GM04504 (cell line): ENCODE data around the gene OTUB1.

Source experiments
- DNase-seq: peaks from one replicate; pipeline ENCODE4 v3.0.0-alpha.2; 2012; ENCODE audit warnings: low read depth

The OTUB1 gene

DNA sequence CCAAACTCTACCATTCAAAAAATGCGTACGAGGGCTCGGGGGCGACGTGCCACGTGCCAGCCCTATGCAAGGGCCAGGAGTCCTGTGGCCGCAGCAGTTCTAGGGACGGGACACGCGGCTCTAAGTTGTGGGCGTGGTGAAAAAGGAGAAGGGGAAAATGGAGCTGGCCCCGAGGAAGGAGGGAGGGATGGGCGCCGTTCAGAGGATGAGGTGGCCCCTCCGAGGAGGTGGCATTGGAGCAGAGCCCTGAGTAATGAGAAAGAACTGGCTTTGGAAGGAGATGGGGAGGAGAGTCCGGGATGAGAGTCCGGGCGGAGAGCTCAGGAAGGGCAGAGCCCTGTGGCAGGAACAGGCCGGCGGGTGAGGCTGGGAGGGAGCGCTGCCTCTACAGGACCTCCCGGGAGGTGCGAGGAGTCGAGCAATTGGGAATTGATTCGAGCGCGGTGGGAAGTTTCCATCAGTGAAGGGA, 21.0 kb downstream of the OTUB1 start:
- no peak for DNase-seq

DNA sequence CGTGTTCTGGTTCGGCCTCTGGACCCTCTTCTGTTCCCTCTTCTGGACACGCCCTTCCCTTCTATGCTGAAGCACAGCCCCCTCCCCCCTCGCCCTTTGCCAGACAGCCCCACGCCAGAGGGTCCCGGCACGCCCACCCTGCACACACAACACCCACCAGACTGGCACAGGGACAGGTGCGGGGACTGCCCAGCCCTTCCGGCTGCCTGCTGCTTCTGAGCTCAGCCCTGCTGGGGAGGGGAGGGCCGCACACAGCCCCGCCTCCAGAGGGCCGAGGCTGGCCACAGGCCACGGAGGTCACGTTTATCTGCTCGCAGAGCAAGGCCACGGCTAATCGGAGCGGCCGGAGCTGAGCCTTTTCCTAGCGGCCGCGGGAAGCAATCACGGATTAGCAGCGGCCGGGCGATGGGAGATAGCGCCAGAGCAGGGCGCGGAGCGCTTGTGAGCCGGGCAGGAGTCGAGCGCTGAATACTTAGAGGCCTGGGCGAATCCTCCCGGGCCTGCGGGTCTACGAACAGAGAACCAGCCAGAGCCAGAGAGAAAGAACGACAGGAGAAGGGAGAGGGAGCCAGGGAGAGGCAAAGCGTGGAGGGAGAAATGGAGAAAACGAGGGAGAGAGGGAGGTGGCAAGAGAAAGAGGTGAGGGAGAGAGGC, 21.5 kb downstream of the OTUB1 start:
- no peak for DNase-seq

DNA sequence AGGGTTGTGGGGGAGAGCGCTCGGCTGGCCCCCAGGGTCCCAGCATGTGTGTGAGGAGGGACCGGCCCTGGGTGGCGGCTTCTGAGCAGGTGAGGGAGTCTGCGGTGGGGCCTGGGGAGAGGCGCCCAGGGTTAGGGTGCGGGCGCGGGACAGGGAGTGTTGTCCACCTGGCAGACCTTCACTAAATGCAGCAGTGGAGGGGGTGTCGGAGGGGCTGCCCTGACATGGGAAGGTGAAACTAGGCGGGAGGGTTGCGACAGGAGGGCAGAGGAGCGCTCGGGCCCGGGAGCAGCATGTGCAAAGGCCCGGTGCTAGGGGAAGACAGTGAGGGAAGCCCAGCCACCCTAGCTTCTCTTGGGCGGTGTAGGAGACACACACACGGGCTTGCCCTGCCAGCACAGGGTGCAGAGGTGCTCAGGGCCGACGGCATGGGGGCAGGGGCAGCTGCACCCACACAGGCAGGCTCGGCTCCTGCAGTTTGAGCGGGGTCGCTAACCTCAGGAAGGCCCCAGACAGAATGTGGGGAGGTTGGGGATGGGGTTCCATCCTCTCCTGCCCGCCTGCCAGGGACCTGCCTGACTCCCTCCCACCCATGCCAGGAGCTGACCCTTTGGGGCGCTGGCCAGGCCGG, 22.2 kb downstream of the OTUB1 start:
- DNase-seq = no peak

DNA sequence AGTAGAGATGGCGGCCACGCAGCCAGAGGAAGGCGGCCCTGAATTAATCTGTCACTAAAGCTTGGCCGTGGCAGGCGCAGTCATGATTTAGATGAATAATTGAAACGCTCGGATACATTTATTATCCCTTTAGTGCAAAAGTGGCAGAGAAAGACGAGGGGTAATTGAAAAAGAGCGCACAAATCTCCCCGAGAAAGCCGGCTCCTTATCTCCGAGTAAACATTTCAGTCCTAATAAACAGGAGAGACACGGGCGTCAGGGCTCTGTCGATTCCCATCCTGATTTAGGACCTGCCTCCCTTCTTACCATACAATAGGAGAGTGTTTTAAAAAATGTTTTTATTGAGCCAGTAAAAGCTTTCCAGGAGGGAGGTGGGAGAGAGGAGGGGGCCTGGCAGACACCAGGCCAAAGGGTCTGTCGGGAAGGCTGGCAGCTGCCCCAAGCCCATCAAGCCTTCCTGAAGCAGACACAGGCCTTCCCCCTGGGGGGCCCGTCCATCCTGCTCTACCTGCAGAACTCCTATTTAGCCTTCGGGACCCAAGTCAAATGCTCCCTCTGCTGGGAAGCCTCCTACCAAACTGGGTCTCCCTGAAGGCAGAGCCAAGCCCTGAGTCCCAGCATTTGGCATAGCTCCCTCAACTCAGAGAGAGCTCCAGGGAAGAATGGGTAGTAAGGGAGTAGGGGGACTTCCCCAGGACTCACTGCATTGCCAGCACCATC, 22.8 kb downstream of the OTUB1 start:
- DNase-seq = no peak

DNA sequence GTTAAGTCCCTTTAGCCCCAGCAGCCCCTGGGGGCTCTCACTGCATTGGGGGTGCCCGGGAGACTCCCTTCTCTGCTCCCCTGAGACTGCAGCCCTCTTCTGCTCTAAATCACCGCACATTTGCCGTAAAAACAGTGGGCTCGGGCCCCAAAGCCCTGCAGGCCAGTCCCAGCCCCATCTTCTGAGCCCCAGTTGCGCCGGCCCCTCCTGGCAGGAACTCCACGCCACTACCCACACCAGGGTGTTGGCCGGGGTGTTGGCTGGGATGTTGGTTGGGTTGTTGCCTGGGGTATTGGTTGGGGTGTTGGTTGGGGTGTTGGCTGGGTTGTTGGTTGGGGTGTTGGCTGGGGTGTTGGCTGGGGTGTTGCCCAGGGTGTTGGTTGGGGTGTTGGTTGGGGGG, 23.5 kb downstream of the OTUB1 start:
- DNase-seq = no peak

DNA sequence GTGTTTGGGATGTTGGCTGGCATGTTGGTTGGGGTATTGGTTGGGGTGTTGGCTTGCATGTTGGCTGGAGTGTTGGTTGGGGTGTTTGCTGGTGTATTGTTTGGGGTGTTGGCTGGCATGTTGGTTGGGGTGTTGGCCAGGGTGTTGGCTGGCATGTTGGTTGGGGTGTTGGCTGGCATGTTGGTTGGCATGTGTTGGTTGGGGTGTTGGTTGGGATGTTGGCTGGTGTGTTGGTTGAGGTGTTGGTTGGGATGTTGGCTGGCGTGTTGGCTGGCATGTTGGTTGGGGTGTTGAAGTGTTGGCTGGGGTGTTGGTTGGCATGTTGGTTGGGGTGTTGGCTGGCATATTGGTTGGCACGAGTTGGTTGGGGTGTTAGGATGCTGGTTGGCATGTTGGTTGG, 24.5 kb downstream of the OTUB1 start:
- no peak for DNase-seq

DNA sequence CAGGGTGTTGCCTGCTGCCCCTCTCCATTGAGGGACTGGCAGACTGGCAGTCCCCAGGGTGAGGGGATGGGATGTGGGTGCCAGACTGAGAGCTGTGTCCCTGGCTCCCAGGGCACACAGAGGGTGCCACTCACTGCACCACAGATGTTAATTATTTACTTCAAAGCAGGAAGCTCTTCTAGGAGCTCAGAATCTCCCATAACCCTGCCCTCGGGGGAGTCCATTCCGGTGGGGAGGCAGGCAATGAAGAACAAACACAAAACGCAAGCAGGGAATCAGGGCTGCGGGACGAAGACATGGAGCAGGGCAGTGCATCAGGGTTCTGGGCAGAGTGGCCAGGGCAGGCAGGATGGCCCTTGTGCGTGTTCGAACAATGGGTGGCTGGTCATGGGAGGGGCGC, 25.1 kb downstream of the OTUB1 start:
- no peak for DNase-seq

DNA sequence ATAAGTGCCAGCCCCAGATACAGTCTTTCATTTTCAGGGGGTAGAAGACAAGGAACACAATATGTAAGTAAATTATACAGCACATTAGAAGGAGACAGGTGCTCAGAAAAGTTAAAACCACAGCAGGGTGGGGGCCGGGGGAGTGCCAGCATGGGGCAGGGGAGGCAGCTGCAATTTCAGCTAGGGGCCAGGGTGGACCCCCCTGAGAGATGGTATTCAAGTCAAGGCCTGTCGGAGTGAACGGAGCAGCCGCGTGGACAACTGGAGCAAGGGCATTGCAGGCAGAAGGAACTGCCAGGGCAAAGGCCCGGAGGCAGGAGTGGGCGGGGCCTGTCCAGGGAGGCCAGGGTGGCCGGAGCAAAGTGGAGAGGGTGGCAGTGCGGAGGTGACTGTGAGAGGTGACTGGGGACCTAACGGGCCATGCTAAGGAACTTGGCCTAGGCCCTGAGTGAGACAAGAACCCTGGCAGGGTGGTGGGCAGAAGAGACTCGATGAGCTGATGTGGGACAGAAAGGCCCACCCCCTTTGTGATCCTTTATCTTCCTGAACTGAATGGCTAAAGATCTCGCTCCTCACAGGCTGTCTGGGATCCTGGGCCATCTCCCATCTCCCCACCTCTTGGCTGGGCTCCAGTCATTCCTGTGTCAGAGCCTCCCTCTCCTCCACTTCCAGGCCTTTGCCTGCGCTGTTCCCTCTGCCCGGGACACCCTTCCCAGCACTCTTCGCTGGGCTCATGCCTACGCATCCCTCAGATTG, 27.1 kb downstream of the OTUB1 start:
- no peak for DNase-seq

DNA sequence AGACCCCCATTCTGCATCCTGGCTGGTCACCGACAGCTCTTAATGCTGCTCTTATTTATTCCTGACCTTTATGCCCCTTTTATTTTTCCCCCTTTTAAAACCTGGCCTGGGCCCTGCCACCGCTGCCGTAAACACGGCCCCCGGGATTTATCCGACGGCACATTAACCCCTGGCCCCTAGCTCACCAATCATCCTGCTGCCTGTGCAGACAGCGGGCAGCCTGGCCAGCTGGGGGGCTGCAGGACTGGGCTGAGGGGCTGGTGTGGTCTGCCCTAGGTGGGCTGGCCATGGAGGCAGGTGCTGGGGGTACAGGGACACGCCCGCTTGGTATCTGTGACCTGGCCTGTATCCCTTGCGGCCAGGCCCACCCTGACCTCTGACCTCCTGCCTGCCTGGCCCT, 28.1 kb downstream of the OTUB1 start:
- DNase-seq = no peak

DNA sequence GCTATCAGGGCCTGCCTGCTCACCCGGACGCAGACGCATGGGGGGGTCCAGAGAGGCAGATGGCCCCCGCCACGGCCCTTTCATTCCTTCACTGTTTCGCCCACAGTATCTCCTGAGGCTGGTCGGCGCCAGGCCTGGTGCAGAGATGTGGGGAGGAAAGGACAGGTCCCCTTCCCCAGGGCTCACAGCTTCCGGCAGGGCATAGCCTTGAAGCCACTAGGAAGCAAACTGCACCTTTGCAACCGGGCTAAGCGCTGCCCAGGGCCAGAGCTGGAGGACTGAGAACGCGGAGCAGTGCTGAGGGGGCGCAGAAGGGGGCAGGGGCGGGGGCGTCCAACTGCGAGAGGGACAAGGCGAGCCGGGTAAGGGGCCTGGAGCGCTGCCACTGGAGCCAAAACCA, 29.3 kb downstream of the OTUB1 start:
- DNase-seq = no peak

DNA sequence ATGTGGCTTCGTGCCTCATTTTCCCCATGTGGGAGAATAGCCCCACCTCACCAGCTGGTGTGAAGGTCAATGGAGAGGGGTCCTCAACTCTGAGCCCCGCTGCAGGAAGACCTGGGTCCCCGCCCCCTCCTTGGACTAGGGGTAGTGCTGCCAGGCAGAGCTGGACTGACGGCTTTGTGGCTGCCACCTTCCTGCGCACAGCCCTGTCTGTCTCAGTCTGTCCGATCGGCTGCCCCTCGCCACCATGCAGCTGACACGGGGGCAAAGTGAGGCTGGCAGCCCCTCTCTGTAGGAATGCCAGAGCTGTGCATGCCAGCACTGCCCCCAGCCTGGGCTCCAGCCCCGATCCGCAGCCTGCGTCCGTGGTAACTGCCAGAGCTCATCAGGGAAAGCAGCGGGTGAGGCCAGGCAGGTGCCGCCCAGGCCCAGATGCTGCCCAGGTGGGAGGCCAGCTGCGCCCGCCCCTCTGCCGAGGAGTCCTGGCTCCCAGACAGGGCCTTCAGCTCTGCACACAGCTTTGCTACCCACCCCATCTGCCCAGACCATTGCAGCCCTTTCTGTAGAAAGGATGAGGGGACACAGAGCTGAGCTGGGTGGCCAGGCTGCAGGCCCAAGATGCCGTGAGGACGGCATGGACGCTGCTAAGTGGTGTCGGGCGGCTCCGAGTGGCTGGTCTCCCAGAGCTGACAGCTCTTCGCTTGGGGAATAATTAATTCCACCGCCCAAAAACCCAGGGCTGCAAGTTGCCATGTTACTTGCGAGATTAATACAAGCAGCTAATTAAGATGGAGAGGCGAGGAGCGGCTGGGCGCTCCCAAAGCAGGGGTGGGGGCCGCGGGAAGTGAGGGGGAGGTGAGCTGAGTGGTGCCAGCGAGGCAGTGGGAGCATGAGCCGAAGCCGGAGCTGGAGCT, 30.0 kb downstream of the OTUB1 start:
- DNase-seq = no peak

DNA sequence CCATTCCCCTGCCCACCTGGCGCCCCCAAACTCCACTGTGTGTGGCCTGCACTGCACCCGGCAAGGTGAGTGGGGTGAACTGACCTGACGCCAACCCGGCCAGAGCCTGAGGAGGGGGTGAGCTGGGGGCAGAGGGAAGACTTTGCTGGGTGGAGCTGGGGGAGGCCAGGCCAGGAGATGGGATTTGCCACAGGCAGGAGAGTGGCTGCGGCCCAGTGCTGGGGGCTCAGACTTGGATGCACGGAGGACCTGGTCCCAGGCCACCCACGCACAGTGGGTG, 31.6 kb downstream of the OTUB1 start:
- no peak for DNase-seq

DNA sequence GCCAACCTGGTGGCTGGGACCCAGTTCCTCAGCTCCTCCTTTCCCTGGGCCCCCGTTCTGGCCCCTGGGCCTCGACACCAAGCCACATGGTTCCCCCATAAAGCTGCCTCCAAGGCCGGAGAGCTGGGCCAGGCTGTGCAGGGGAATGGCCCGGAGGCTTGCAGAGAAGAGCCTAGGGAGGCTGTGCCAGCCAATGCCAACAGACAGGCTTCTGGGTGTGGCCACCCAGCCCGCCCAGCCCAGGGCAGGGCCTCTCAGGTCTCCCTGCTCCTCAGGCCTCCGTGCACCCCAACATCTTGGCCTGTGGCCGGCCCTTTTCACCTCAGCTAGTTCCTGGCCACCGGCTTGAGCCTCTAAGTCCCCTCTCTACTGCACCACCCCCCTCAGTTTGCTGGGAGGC, 32.1 kb downstream of the OTUB1 start:
- no peak for DNase-seq

DNA sequence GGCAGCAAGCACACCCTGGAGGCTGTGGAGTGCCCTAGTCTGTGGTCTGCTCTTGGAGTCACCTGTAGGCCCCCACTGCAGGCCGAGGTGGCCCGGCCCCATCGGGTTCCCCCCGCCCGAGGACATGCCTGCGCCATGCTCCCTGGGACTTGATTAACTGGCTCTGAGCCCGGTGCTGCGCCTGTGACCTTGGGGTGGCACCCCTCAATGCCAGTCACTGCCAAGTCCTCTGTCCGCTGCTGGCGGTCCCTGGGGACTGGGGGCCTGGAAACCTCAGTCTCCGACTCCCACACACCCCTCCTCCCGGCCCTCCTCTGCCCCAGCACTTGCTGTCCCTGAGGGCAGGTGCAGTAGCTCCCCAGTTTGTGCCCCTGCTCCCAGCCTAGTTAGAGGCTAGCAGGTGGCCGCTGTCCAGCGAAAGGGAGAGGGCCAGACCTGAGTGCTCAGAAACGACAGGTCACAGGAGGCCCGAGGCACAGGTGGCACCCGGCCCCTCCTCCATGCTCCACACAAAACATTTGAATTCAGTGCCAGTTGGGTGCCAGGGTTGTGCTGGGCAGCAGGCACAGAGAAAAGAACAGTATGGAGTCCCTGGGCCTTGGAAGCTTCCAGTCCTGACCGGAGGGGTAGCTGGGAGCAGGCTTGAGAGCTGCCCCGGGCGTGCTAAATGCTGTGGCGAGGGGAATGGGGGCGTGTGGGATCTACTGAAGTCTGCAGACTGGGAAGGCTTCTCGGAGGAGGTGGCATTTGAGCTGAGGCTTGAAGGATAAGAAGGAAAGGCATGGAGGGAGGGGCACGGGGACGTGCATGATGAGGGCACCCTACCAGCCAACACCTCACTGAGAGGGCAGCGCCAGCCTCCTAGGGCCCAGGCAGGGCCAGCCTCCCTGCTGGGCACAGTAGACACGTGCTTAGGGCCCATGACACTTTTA, 33.1 kb downstream of the OTUB1 start:
- DNase-seq = no peak

DNA sequence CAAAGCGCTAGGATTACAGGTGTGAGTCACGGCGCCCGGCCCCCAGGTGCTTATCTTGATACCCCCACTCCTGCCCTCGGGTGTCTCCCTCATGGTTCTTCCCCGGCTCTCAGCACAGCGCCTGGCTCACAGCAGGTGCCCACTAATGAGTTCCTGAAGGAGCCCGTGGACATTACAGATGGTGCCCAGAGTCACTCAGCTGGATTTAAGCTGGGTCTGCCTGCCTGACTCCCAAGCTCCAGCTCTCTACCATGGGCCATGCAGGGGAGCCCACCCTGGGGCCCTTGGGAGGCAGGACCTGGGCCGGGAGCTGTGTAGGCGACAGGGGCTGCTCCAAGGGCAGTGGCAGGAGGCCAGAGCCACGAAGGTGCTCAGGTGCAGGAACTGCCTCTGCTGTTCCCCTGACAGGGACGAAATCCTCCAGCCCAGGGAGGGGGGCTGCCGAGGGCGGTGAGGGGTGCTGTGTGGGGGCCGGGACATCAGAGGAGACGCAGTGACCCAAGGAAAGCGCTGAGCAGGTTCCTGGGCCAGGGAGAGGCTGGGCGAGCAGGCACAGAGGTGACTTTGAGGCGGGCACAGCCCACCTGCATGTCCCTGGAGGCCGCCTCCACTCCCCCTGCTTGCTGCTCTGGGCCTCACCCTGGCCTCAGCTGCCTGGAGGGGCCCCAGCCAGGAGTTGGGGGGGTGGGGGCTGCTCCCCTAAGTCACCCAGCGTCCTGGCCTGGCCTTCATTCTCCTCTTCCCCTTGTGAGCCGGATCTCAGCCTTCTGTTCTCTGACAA, 34.9 kb downstream of the OTUB1 start:
- no peak for DNase-seq

DNA sequence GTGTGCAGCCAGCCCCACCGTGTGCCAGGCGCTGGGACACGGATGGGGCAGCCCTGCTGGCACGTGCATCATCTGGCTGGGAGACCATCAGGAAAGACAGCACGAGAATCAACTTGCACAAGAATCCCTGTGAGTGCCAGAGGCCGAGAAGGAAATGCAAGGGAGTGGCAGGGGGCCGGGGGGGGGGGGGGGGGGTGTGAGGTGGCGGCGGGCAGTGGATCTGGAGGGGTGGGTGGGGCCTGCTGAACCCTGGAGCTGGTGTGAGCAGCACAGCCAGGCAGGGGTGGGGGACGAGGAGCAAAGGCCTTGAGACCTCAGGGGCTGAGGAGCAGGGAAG, 35.5 kb downstream of the OTUB1 start:
- no peak for DNase-seq

DNA sequence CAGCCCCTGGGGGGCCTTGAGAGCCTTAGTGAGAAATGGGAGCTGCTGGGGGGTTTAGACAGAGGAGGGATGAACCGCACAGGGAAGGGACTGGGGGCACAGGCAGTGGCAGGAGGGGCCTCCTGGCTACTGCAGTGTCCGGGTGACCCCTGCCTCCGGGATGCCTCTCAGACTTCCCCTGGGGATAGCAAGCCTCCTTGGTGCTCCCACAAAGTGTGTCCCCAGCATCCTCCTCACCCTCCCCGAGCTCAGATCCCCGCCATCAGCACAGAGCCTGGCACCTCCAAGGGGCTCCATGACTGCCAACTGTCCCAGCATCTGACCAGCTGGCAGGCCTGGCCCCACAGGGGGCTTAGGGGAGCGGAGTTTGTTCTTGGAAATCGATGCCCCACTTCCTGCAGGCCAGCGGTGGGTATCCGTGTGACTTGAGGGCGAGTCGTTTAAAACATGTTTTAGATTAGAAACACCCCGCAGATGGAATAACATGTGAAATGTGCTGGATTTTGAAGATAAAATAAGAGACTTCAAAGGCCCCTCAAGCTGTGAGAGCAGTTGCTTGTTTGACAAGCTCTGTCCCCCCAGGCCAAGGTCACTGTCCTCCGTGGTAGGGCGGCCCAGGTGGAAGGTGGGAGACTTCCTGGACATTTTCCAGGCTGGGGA, 36.0 kb downstream of the OTUB1 start:
- DNase-seq = no peak

DNA sequence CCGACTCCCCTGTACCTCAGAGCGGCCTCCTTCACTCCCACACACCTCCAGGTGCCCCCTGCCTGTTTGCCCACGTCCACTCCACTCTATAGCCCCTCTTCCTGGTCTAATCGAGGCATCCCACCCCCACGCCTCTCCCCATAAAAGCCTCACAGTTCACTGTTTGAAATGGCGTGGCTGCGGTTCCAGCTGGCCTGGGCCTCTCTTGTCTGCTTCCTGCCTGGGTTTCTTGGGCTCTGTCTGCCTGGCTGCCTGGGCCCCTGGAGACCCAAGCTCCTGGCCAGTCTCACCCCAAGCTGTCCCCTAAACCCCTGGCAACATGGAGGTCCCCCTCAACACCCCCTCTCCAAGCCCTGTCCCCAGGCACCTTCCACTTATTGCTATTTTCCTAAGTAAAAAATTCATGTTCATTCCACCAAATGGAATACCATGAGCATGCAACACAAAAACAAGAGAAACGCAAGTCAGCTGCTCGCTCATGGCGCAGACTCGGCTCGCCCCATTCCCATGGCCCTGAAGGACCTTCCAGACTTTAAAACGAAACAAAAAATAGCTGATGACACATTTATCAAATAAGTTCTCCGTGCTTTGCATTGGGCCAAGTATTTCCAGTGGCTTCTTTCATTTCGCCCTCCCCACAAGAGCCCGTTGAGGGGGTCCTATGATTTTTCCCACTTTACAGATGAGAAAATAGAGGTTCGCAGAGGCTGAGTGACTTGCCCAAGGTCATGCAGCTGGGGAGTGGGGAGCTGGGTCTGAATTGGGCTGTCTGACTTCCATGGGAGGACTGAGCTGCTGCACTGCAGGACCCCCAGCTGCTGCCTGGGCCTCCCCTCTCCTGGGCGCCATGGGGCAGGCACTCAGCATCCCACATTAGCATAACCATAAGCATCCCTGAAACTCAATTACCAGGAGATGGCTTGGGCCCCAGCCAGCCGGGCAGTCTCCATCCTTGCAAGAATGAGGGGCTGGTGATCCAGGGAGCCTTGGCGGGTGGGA, 37.8 kb downstream of the OTUB1 start:
- no peak for DNase-seq
